GM21360 (cell line): Measurements from ENCODE around the gene ADSS1.
"Not testable (repeated sequence)": the region's sequence is repeated elsewhere in the genome, so short reads cannot be mapped to it uniquely, and the experiment has no call there.

Experiments
- ATAC-seq: cut with Tn5 transposase; IDR thresholded peaks from one replicate; pipeline ENCODE4 v1.9.1; 2021; ENCODE audit warnings: mild to moderate bottlenecking, moderate library complexity; ENCODE audit not compliant: unreplicated experiment

ADSS1 gene

GRCh38 chr14:104744484-104744883, 20.5 kb downstream of the ADSS1 start:
- no peak for ATAC-seq

GRCh38 chr14:104745431-104745830, 21.4 kb downstream of the ADSS1 start:
- no peak for ATAC-seq

- no peak for ATAC-seq
These were observed 22.1 kb downstream of the ADSS1 start for GRCh38 chr14:104746071-104746545.

GRCh38 chr14:104746934-104747481, 23.0 kb downstream of the ADSS1 start:
- no peak for ATAC-seq

DNA sequence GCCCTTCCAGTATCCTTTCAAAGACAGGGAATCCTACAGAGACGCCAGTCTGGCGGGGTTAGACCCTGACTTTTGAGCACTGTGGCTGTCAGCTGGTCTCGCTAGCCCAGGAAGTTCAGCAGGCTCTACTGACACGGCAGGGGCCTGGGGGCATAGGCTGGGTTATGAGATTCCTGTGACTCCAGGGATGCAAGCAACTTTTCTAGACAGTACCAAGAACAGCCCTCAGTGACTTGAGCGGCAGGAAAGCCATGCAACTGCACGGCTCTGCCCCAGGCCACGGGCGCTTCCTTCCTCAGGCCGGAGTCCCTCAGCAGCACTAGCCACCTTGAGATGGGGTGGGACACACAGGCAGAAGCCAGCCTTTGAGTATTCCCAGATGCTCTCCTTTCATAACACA, 23.8 kb downstream of the ADSS1 start:
- no peak for ATAC-seq

GRCh38 chr14:104749111-104749649, 25.2 kb downstream of the ADSS1 start:
- no peak for ATAC-seq

DNA sequence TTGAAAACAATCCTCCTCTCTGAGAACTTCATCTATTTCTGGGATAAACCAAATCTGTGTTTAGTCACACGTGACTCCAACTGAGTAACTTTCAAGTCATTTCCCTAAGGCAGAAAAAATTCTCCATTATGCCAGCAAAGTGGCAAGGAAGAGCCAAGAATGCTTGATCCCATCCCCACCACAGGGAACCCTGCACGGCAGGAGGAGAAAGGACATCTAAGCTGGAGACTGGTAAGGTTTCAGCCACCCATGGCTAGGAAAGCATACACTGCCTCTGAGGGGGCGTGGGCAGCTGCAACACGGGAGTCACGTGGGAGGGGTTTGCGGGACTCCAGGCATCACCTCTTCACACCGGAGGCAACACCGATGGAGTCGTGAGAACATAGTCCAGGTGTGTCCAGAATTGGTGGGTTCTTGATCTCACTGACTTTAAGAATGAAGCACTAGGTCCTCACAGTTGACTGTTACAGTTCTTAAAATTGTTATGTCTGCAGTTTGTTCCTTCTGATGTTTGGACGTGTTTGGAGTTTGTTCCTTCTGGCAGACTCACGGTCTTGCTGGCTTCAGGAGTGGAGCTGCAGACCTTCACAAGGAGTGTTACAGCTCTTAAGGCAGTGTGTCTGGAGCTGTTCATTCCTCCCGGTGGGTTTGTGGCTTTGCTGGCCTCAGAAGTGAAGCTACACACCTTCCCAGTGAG, 26.2 kb downstream of the ADSS1 start:
- no peak for ATAC-seq

GRCh38 chr14:104750753-104751057, 26.7 kb downstream of the ADSS1 start:
- ATAC-seq: not testable (repeated sequence)

- no peak for ATAC-seq
These were observed 27.8 kb downstream of the ADSS1 start for GRCh38 chr14:104751539-104752422.

DNA sequence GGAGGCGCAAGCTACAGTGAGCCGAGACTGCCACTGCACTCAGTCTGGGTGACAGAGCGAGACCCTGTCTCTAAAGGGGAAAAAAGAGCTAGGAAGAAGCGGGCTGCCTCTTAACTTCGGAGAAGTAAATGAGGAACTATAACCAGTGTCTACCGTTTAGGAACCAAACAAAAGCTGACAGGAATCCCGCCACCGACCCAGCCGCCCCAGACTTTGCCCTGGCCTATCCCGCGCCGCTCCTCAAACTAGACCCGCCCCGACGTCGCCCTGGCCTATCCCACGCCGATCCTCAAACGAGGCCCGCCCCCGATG, 28.4 kb downstream of the ADSS1 start:
- no peak for ATAC-seq

DNA sequence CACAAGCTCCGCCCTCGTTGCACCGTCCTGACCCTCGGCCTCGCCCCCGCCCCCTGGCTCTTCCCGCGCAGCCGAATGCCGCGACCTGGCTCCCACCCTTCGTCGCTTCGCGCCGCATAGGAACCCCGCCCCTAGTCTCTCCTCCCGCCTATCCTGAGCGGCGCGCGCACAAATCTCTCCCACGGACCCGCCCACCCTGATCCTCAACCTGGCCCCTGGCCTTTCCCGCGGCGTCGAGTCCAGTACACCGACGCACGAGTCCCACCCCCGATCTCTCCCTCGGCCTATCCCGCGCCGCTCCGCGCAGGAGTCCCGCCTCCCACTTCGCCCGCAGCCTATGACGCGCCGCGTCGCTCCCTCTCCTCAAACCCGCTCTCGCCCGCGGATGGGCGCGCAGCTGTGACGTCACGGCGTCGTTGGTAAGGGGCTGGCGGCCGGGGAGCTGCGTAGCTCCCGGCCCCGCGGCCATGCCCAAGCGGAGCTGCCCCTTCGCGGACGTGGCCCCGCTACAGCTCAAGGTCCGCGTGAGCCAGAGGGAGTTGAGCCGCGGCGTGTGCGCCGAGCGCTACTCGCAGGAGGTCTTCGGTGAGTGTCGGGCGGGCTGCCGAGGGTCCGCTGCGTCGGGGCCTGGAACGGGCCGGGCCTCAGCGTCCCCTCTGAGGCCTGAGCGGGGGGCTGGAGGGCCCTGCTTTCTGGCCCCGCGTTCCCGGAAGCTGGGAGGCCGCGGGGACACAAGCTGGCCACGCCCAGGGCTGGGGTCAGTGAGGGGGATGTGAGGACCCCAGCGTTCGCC, 28.9 kb downstream of the ADSS1 start, which contains the start of gene SIVA1:
TSS of gene SIVA1 (plus strand) at position 413 of the 793 bp plus-strand sequence. CDS start at position 468, 55 bp downstream.
- ATAC-seq: peak; percentile 83

- no peak for ATAC-seq
These were observed 29.6 kb downstream of the ADSS1 start for GRCh38 chr14:104753528-104754212.

- ATAC-seq: no peak
These were observed 30.3 kb downstream of the ADSS1 start for GRCh38 chr14:104754213-104754851.

DNA sequence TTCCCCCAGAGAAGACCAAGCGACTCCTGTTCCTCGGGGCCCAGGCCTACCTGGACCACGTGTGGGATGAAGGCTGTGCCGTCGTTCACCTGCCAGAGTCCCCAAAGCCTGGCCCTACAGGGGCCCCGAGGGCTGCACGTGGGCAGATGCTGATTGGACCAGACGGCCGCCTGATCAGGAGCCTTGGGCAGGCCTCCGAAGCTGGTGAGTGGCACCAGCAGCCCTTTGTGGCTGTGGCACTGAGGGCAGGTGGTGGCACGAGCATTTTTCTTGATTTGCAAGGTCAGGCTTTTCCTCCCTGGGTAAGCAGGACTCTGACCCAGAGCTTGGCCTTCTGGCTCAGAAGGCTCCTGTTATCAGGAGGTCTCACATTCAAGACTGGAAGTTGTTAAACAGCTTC, 31.6 kb downstream of the ADSS1 start:
- no peak for ATAC-seq

DNA sequence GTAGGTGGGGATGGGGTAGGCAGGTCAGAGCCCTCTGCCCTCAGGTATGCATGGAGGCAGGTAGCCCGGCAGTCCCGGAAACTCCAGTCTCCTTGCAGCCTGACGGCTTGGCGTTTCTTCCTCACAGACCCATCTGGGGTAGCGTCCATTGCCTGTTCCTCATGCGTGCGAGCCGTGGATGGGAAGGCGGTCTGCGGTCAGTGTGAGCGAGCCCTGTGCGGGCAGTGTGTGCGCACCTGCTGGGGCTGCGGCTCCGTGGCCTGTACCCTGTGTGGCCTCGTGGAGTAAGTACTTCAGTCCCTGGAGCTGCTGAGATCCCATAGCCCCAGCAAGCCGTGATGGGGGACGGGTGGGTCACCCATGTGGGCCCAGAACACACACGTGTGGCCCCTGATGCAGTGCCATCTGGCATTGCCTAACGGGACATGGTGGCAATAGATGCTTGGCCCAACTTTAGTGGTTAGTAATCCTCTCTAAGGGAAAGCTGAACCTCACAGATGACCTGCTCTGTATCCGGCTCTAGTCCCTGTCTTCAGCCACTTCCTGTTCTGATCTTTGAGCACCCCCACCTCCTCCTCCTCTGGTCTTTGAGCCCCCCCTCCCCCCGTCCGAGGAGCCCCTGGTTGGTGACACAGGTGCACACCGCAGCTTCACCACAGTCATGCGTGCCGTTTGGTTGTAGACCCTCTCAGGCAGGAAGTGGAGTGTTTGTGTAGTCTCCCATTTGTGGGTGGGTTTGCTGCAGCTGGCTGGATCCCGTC, 32.6 kb downstream of the ADSS1 start:
- ATAC-seq: no peak

DNA sequence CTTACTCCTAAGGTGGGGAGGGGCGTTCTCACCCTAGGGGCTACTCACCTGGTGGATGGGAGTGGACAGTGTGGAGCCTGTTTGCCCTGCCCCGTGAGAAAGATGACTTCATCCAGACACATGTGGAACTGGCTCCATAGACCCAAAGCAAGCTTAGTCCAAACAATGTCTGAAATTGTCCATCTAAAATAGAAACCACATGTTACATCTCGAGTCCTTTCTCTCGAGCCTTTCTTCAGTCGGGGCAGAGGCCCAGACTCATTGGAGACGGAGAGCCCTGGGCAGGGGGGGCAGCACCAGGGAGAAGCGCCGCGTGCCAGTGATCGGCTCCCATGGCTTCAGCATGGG, 33.2 kb downstream of the ADSS1 start:
- no peak for ATAC-seq

DNA sequence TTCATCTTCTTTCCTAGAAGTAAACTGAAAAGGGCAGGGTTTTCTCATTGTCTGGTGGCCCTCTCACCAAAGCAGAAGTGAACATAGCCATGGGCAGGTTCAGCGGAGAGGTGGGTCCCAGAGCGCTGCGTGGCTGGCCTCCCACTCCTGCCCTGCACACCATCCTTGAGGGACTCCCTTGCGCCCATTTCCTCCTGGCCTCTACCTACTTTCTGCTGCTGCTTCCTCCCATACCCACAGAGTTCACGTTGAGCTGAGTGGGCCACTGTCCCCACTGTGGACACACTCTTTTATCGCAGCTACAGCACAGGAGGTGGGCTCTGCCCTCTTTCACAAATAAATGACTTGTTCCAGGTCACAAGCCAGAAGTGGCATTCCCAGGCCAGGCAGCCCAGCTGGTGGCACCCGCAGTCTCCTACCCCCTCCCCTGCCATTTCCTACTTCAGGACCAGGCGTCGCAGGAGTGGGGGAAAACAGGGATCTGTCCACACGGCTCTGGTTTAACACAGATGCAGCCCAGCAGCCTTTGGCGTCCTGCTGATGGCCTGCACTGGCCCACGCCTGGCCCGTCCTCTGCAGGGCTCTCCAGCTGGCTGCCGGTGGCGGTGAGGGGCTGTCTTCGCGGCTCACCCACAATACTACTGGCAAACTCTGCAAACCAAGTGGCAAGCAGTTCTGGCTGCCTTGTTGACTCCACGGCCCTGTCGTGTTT, 33.8 kb downstream of the ADSS1 start:
- no peak for ATAC-seq
